GM19452 (cell line): ENCODE data around the gene FAM25A.
"Not testable (repeated sequence)": the region's sequence is repeated elsewhere in the genome, so short reads cannot be mapped to it uniquely, and the experiment has no call there.

Source experiments
- ATAC-seq: cut with Tn5 transposase; IDR thresholded peaks from one replicate; pipeline ENCODE4 v1.9.1; 2021; ENCODE audit not compliant: unreplicated experiment

FAM25A gene

GRCh38 chr10:87009134-87009696 is 10.9 kb upstream of the FAM25A start:
- ATAC-seq: not testable (repeated sequence)

- not testable (repeated sequence) for ATAC-seq
Observed at GRCh38 chr10:87013528-87013927, 6.6 kb upstream of the FAM25A start.

GRCh38 chr10:87014986-87015716 is 4.9 kb upstream of the FAM25A start:
- not testable (repeated sequence) for ATAC-seq

- not testable (repeated sequence) for ATAC-seq
Observed at GRCh38 chr10:87018127-87018526, 2.0 kb upstream of the FAM25A start.

GRCh38 chr10:87019066-87019465 is 1.0 kb upstream of the FAM25A start:
- ATAC-seq: not testable (repeated sequence)

GRCh38 chr10:87019504-87019903 is 590 bp upstream of the FAM25A start:
- ATAC-seq: not testable (repeated sequence)

- ATAC-seq: not testable (repeated sequence)
Observed at GRCh38 chr10:87025285-87025958, 5.3 kb downstream of the FAM25A start.

GRCh38 chr10:87026747-87027508 is 6.8 kb downstream of the FAM25A start:
- ATAC-seq: not testable (repeated sequence)

GRCh38 chr10:87030419-87030818 is 10.3 kb downstream of the FAM25A start:
- not testable (repeated sequence) for ATAC-seq

GRCh38 chr10:87030912-87031635 is 11.0 kb downstream of the FAM25A start:
- no peak for ATAC-seq

GRCh38 chr10:87036623-87037022 is 16.5 kb downstream of the FAM25A start:
- no peak for ATAC-seq

GRCh38 chr10:87038286-87038717 is 18.2 kb downstream of the FAM25A start:
- no peak for ATAC-seq

- no peak for ATAC-seq
Observed at GRCh38 chr10:87038786-87039185, 18.7 kb downstream of the FAM25A start.

GRCh38 chr10:87043579-87043978 is 23.5 kb downstream of the FAM25A start:
- not testable (repeated sequence) for ATAC-seq

GRCh38 chr10:87045434-87045938 is 25.4 kb downstream of the FAM25A start:
- ATAC-seq: no peak

GRCh38 chr10:87053111-87053510 is 33.0 kb downstream of the FAM25A start:
- no peak for ATAC-seq

GRCh38 chr10:87053577-87054181 is 33.6 kb downstream of the FAM25A start:
- ATAC-seq: no peak

GRCh38 chr10:87054373-87055295 is 34.5 kb downstream of the FAM25A start:
- peak; percentile 54 for ATAC-seq

GRCh38 chr10:87058171-87058570 is 38.1 kb downstream of the FAM25A start:
- no peak for ATAC-seq
